Psoas muscle (tissue), 8 donors: Measurements from ENCODE around the gene SLC22A31. TPM values are rescaled to one million over a fixed set of nuclear protein-coding genes. Genes with fewer than 3 reads are reported as not detected.

Experiments used
- ATAC-seq, 4 donors: fragments of 200-7000 bp; cut with Tn5 transposase; one replicate each; pipeline ENCODE4 v1.9.1; 2020; ENCODE audit warnings: moderate library complexity in 3 of 4, mild to moderate bottlenecking in 2 of 4
- DNase-seq, 2 donors: peaks; one replicate each; pipeline ENCODE4 v3.0.0-alpha.2; 2020
- H3K27ac ChIP-seq: fragments of 200-600 bp; one replicate; pipeline ENCODE4 v1.8.0; 2022
- H3K27me3 ChIP-seq, 3 donors: fragments of 200-600 bp in 1 of 3; one replicate each; pipeline versions ENCODE4 v1.6.1 to v1.8.0; 2013 to 2022; ENCODE audit warnings: low read length in 2 of 3, mild to moderate bottlenecking in 2 of 3, moderate library complexity in 1 of 3; ENCODE audit not compliant: insufficient read depth in 3 of 3
- H3K36me3 ChIP-seq, 2 donors: fragments of 200-600 bp in 1 of 2; one replicate each; pipeline versions ENCODE4 v1.6.1 to v1.8.0; 2013 to 2022; ENCODE audit warnings: low read depth in 1 of 2, mild to moderate bottlenecking in 1 of 2, moderate library complexity in 1 of 2; ENCODE audit not compliant: insufficient read depth in 1 of 2
- H3K4me1 ChIP-seq: fragments of 200-600 bp; one replicate; pipeline ENCODE4 v1.8.0; 2022
- H3K4me3 ChIP-seq: fragments of 200-600 bp; one replicate; pipeline ENCODE4 v1.8.0; 2022; ENCODE audit warnings: mild to moderate bottlenecking
- H3K9me3 ChIP-seq: fragments of 200-600 bp; one replicate; pipeline ENCODE4 v1.8.0; 2022
- CTCF ChIP-seq: fragments of 200-600 bp; IDR thresholded peaks from one replicate; pipeline ENCODE4 v1.8.0; 2022; ENCODE audit warnings: antibody characterized with exemption
- WGBS, 3 donors: extraction: QIAGEN DNeasy Blood & Tissue Kit; methylation state at CpG; one replicate each; pipeline versions ENCODE4 v1.1.6 to v1.1.7; 2013; 5-methylcytosine and 5-hydroxymethylcytosine counted together
- intact Hi-C, 2 donors: fragments of 100-400 bp; cut with DNase I; formaldehyde crosslinking; loops; one replicate each; pipeline versions ENCODE4 v1.11.0 to v1.14.2; 2022
- polyA plus RNA-seq, 3 donors: library from polyadenylated mRNA; stranded (reverse); fragments of 200-250 nt; gene quantifications; one replicate each; pipeline ENCODE4 v1.2.3, GENCODE V29; 2013
- total RNA-seq, 4 donors: library from RNA; stranded (reverse); fragmentation: NEBNext Ultra II Directional in 2 of 4; extraction: Animal tissue kit (Norgen Biotek cat#: 25700) in 2 of 4; gene quantifications; one replicate each; pipeline versions ENCODE4 v1.2.1 to v1.2.4, GENCODE V29; 2021 to 2023
- donor health status: healthy with polysubstance abuse.
- donor health status: DM: no; HTN: no; CAD: no; lungs with moderate emphysema.
- donor health status: Bipolar disorder and iron deficiency.
- donor health status: healthy.
- donor health status: DM: yes; HTN: yes; CAD: no.
- donor health status: DM: no; HTN: no; CAD: no.
- donor health status: DM: no; HTN: no; CAD: no.
- donor health status: DM: yes; HTN: yes; CAD: no.

The SLC22A31 gene
- total and polyA plus RNA-seq, 7 donors = 0.03 TPM; not detected in 6

- Histone ChIP-seq H3K9me3 (no peaks in the 10 kb centered on the region), H3K4me3 (no peak overlapping the region), H3K27me3 (peaks cover 0 to 51% (median 24%) of the 10 kb centered on the region in 3 donors), H3K36me3 (peaks cover 0 to 23% of the 10 kb centered on the region in 2 donors), H3K27ac (no peak overlapping the region), H3K4me1 (no peaks in the 10 kb centered on the region)
- TF ChIP-seq CTCF = no peak
- ATAC-seq (peak in 1 of 4 donors; percentile 11), DNase-seq (peak in 1 of 2 donors; percentile 48)
- intact Hi-C loops = no loop called here
- WGBS, 3 donors = 48 to 60% (median 50%) methylated on average over 26 of the region's 26 CpGs
Measured at GRCh38 chr16:89197633-89198416, 2.5 kb downstream of the SLC22A31 start.

GRCh38 chr16:89197033-89197632 is 3.2 kb downstream of the SLC22A31 start:
- ATAC-seq (peak in 1 of 4 donors; percentile 2), DNase-seq (peak in 1 of 2 donors; percentile 45)
- Histone ChIP-seq H3K27me3 (peaks cover 0 to 44% (median 18%) of the 10 kb centered on the region in 3 donors), H3K9me3 (no peaks in the 10 kb centered on the region), H3K4me3 (no peak overlapping the region), H3K4me1 (no peaks in the 10 kb centered on the region), H3K36me3 (peaks cover 0 to 23% of the 10 kb centered on the region in 2 donors), H3K27ac (no peak overlapping the region)
- 53 to 59% (median 55%) methylated on average over 11 to 13 of the region's 13 CpGs for WGBS, 3 donors
- no peak for TF ChIP-seq CTCF
- intact Hi-C loops = no loop called here

- Histone ChIP-seq H3K4me1 (no peaks in the 10 kb centered on the region), H3K36me3 (peaks cover 0 to 27% of the 10 kb centered on the region in 2 donors), H3K4me3 (no peak overlapping the region), H3K9me3 (no peaks in the 10 kb centered on the region), H3K27me3 (peaks cover 0 to 32% (median 16%) of the 10 kb centered on the region in 3 donors), H3K27ac (no peak overlapping the region)
- ATAC-seq (peak in 1 of 4 donors; percentile 2), DNase-seq (peak in 1 of 2 donors; percentile 47)
- TF ChIP-seq CTCF = no peak
- WGBS, 3 donors = 74 to 82% (median 80%) methylated on average over 20 to 21 of the region's 21 CpGs
- intact Hi-C loops = no loop called here
Measured at GRCh38 chr16:89195521-89196171, 4.7 kb downstream of the SLC22A31 start.

GRCh38 chr16:89194340-89195311 is 5.7 kb downstream of the SLC22A31 start:
- no peaks in the 10 kb centered on the region for H3K4me1 ChIP-seq
- H3K27me3 ChIP-seq = peaks cover 0 to 22% (median 6%) of the 10 kb centered on the region in 3 donors

More at GRCh38 chr16:89194340-89195311, 5.7 kb downstream of the SLC22A31 start:
- 83 to 86% (median 84%) methylated on average over 42 to 45 of the region's 45 CpGs for WGBS, 3 donors
- ATAC-seq (no peak), DNase-seq (peak in 1 of 2 donors; percentile 58)
- no peak for TF ChIP-seq CTCF
- no peak overlapping the region for H3K4me3 ChIP-seq
- no peaks in the 10 kb centered on the region for H3K9me3 ChIP-seq
- H3K27ac ChIP-seq = no peak overlapping the region
- intact Hi-C loops = no loop called here
- H3K36me3 ChIP-seq = peaks cover 0 to 37% of the 10 kb centered on the region in 2 donors
